ENCODE results near the gene SH3PXD2A.

DNA sequence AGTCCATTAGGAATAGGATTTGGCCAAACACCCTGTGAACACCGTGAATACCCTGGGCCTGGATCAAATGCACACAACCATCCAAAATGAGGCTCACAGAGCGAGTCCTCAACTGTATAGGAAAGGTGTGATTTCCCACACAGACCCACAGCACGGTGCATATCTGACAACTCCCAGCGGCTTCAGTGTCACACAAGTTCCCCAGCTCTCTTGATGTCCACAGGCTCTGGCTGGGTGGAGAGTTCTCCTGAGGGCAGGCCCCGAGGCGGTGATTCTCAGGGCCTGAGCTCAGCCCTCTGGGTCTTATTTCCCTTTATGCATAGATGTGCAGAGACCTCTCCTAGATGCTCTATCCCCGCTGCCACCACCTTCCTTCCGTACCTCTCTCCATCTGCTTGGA, 64.1 kb downstream of the SH3PXD2A start:
- no peak for TF ChIP-seq POLR2A (IDR thresholded peaks at IDR 0.05)
- no peak for TF ChIP-seq CTCF (IDR thresholded peaks at IDR 0.05)
